HK-2 (cell line): ENCODE data around the gene JPH4.
A peak's percentile ranks its signal among the peaks of the same experiment; 100 is the strongest.
"Not testable (repeated sequence)": the region's sequence is repeated elsewhere in the genome, so short reads cannot be mapped to it uniquely, and the experiment has no call there.

ENCODE experiments used
- DNase-seq: peaks from one replicate; pipeline ENCODE4 v3.0.0-alpha.2; 2018; ENCODE audit not compliant: unreplicated experiment

JPH4 gene

GRCh38 chr14:23609001-23609400 lies 30.4 kb upstream of the JPH4 start:
- DNase-seq, result no peak

DNA sequence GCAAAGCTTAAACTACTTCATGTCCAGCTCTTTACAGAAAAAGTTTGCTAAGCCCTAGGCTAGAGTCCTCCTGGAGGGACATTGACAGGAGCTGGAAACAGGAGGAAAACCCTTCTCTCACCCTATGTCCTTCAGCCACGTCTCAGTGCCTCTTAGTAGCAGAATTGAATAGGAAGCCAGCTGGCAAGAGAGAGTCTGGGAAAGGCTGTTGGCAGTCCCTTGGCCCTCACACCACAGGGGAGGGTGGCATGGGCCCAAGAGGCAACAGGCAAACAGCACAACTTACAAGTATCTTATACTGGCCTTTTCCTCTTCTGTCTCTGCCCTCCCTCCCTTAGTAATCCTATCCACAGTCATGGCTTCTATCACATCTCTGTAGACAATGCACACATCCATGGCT lies 29.9 kb upstream of the JPH4 start:
- no peak for DNase-seq

DNA sequence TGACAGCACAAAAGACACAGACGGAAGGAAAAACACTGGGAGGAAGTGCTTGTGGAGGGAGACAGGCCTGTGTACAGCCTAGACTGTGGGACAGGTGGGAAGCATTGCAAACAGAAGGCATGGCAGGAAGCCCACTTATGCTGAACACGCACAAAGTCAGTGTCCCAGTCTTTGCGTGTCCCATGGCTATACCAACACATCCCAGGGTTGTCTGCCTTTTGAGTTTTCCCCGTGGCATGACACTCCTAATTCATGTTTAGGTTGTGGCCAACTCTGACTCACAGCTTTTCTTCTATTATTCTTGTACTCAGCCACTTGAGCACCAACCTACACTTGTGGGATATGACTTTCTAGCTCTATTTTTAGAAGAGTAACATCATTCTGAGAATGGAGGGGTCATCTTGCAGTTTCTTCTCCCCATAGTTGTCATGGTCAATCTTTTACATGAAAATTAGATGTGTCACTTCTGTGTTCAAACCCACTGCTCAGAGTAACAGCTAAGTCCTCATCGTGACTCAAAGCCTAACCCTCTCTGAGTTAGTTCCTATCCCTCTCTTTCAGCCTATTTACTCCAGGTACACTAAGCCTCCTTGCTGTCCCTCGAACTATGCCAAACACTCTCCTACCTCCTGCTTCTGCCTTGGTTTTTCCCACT lies 27.5 kb upstream of the JPH4 start:
- no peak for DNase-seq

- DNase-seq, result no peak
Observed at GRCh38 chr14:23604675-23605170, 26.1 kb upstream of the JPH4 start.

DNA sequence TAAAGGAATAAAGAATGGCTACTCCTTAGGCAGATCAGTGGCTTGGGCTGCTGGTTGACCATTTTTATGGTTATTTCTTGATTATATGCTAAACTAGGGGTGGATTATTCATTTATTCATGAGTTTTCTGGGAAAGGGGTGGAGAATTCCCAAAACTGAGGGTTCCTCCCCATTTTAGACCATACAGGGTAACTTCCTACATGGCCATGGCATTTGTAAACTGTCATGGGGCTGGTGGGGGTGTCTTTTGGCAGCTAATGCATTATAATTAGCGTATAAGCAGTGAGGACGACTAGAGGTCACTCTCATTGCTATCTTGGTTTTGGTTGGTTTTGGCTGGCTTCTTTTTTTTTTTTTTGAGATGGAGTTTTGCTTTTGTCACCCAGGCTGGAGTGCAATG lies 25.6 kb upstream of the JPH4 start:
- no peak for DNase-seq

DNA sequence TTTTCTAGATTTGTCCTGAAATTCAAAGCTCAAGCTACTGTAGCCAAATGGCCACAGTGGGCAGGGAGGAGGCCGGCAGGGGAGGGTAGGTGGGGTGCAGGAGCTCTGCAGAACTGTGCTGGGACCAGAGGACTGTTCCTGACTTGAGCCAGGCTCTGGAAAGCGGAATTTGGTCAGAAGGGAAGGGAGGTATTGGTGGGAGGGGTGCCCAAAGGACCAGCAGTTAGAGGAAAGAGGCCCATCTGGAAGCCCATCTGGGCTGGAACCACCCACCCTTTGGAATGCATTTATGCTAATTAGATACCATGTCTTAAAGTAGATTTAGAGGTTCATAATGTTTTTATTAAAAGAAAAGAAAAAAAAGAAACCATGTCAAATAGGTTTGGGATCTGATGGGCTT lies 24.5 kb upstream of the JPH4 start:
- no peak for DNase-seq

DNA sequence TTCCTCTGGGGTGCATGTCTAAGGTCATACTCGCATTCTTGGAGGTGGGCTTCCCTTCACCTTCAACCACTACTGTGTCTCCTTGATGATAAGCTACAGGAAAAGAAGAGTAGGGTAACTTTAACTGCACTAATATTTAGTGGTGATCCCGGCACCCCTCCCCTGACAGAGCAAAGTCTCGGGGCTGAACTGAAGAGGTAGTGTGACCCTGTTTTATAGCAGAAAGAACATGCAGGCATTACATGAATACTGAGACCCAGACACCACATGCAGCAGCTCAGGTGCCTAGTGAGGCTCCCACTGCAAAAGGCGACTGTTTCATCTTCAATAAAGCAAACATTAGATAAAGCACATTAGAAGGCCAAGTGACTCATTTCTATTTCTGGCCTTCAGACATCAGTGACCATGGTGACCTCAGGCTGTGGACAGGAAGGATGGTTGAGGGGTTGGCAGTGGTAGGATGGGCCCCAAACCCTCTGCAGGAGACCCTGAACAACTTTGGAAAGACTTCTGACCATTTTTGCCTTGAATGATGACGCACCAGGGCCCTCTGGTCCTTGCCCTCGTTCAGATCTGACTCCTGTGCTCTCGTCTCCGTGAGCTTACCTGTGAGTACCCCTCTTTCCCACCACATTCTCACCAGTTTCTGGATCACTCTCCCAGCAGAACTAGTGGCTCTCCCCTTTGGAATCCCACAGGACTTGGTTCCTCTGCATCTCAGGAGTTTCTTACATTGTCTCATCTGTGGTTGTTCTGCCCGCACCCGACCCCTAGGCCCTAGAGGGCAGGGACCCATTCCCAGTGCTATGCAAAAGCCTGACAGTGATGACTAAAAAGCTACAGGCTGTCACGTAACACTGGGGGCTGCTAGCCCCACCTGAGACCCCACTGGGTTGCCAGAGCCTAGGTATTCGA lies 23.8 kb upstream of the JPH4 start:
- no peak for DNase-seq

- no peak for DNase-seq
Observed at GRCh38 chr14:23601845-23602180, 23.2 kb upstream of the JPH4 start.

DNA sequence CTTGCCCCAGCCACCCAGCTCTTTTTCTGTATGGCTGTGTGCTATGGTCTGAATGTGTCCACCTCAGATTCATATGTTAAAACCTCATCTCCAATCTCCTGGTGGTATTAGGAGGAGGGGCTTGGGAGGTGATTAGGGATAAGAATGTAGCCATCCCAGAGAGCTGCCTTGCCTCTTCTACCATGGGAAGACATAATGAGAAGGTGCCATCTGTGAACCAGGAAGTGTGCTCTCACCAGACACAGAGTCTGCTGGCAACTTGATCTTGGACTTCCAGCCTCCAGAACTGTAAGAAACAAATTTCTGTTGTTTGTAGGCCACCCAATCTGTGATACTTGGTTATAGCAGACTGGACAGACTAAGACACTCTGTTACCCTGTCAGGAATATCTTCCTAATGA lies 22.8 kb upstream of the JPH4 start:
- no peak for DNase-seq

- DNase-seq, result no peak
Observed at GRCh38 chr14:23600806-23601205, 22.2 kb upstream of the JPH4 start.

- DNase-seq, result no peak
Observed at GRCh38 chr14:23600322-23600707, 21.7 kb upstream of the JPH4 start.

DNA sequence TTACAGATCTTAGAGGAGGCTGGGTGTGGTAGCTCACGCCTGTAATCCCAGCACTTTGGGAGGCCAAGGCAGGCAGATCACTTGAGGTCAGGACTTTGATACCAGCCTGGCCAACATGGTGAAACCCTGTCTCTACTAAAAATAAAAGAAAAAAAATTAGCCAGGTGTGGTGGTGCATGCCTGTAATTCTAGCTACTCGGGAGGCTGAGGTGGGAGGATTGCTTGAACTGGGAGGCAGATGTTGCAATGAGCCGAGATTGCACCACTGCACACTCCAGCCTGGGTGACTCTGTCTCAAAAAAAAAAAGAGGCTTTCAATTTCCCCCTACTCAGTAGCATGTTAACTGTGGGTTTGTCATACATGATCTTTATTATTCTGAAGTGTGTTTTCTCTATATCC lies 15.6 kb upstream of the JPH4 start:
- DNase-seq, result not testable (repeated sequence)

GRCh38 chr14:23590198-23590597 lies 11.6 kb upstream of the JPH4 start:
- no peak for DNase-seq

DNA sequence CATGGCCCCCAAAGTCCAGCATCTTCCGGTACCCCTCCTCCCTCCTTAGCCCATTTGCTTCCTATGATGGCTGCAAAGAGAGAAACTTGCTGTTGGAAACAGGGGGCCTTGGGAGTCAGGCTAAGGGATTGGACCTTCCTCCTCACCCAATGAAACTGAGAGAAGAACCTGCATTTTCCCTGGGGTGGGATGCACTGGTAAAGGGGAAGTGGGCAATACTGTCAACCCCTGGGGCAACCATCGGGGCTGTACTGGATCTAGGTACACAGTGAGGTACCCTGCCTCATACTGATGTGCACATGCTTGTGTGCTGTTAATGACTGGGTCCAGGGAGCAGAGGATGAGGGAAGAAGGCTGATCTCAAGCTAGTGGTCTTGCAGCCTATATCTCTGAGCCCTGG lies 11.0 kb upstream of the JPH4 start:
- no peak for DNase-seq

DNA sequence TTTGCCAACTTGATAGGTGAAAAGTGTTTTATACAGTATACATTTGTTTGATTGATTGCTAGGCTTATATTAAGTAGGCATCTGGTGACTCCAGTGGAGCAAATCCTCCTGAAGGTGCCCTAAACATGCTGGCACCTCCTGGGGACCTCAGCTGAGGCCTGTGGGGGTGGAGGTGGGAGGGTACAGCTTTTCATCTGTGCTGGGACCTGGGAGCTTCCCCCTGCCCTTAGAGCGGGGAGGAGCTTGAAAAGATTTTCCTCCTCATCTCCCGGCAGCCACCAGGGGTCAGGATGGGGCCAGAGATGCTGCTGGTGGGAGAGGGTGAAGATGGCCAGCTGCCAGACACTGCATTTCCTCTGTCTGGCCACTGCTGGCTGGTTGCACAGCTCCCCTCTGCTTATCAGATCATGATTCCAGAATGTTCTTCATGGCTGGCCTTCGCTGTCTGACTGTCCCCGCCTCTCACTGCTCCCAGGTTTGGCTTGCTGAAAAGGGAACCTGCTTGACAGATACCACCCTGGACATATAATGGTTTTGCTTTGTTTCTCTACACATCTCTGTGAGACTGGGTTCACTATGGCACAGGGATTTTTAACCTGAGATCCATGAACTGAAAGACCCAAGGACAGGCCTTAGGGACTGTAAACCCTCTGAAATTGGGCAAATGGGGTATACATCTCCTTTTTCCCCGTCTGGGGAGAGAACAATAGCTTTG lies 10.5 kb upstream of the JPH4 start:
- peak; percentile 84 for DNase-seq

GRCh38 chr14:23584527-23585203 lies 6.1 kb upstream of the JPH4 start:
- DNase-seq, result not testable (repeated sequence)

GRCh38 chr14:23583761-23584526 lies 5.4 kb upstream of the JPH4 start:
- DNase-seq, result not testable (repeated sequence)

- no peak for DNase-seq
Observed at GRCh38 chr14:23582906-23583760, 4.5 kb upstream of the JPH4 start.

- DNase-seq, result no peak
Observed at GRCh38 chr14:23580948-23581281, 2.3 kb upstream of the JPH4 start.

DNA sequence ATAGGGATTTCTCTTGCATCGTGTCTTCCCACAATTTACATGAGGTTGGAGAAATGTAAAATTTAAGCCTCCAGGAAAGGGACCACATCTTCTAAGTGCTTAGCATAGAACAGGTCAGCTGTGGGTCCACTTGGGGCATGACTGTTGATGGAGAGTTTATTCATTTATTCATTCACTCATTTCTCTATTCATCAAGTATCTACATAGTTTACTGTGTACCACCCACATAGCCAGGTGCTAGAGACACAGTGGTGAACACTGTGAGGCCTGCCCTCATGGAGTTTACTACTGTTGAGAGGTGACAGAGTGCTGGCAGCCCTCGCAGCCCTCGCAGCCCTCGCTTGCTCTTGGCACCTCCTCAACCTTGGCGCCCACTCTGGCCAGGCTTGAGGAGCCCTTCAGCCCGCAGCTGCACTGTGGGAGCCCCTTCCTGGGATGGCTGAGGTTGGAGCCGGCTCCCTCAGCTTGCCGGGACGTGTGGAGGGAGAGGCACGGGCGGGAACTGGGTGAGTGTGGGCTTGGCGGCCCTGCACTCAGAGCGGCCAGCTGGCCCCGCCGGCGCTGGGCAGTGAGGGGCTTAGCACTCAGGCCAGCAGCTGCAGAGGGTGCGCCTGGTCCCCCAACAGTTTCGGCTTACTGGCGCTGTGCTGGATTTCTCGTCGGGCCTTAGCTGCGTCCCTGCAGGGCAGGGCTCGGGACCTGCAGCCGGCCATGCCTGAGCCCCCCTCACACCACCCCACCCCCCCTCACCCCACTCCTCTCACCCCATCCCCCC lies 1.7 kb upstream of the JPH4 start:
- no peak for DNase-seq
